Activated CD4-positive, alpha-beta T cell treated with anti-CD3 and anti-CD28 coated beads, Interleukin-2, Interleukin-6, amounts not matched to agents 100 ng/mL and 50 ng/mL, durations not matched to agents 16 hours and 8 hours (primary cell): Measurements from ENCODE around the gene BFSP2.

Experiments used
- DNase-seq: peaks from one replicate; pipeline ENCODE4 v3.0.0-alpha.2; 2020

BFSP2 gene

GRCh38 chr3:133400006-133400515 lies at the start of gene BFSP2:
Gene BFSP2 (plus strand): TSS chr3:133400056. CDS start chr3:133400084, 28 bp downstream.
- DNase-seq, result no peak

GRCh38 chr3:133354721-133355120 lies 45.1 kb upstream of the BFSP2 start:
- DNase-seq, result no peak

GRCh38 chr3:133360476-133360875 lies 39.4 kb upstream of the BFSP2 start:
- no peak for DNase-seq

- no peak for DNase-seq
These were observed 38.8 kb upstream of the BFSP2 start for GRCh38 chr3:133361011-133361410.

- no peak for DNase-seq
These were observed 38.4 kb upstream of the BFSP2 start for GRCh38 chr3:133361435-133361834.

- no peak for DNase-seq
These were observed 37.3 kb upstream of the BFSP2 start for GRCh38 chr3:133362539-133362938.

GRCh38 chr3:133364704-133365103 lies 35.2 kb upstream of the BFSP2 start:
- DNase-seq, result no peak

GRCh38 chr3:133366921-133367320 lies 32.9 kb upstream of the BFSP2 start:
- DNase-seq, result no peak

GRCh38 chr3:133367403-133367802 lies 32.5 kb upstream of the BFSP2 start:
- no peak for DNase-seq

- DNase-seq, result no peak
These were observed 31.9 kb upstream of the BFSP2 start for GRCh38 chr3:133367956-133368355.

- DNase-seq, result no peak
These were observed 31.3 kb upstream of the BFSP2 start for GRCh38 chr3:133368371-133369067.

GRCh38 chr3:133369068-133369440 lies 30.8 kb upstream of the BFSP2 start:
- no peak for DNase-seq

GRCh38 chr3:133371181-133371580 lies 28.7 kb upstream of the BFSP2 start:
- DNase-seq, result no peak

- no peak for DNase-seq
These were observed 28.2 kb upstream of the BFSP2 start for GRCh38 chr3:133371676-133372075.

- no peak for DNase-seq
These were observed 25.0 kb upstream of the BFSP2 start for GRCh38 chr3:133374708-133375402.

- no peak for DNase-seq
These were observed 24.5 kb upstream of the BFSP2 start for GRCh38 chr3:133375403-133375745.

- no peak for DNase-seq
These were observed 23.0 kb upstream of the BFSP2 start for GRCh38 chr3:133376810-133377209.

- DNase-seq, result peak; percentile 14
These were observed 22.5 kb upstream of the BFSP2 start for GRCh38 chr3:133377396-133377795.

- DNase-seq, result no peak
These were observed 19.9 kb upstream of the BFSP2 start for GRCh38 chr3:133379926-133380325.

GRCh38 chr3:133380481-133381225 lies 19.2 kb upstream of the BFSP2 start:
- DNase-seq, result no peak

- no peak for DNase-seq
These were observed 18.3 kb upstream of the BFSP2 start for GRCh38 chr3:133381346-133382109.

GRCh38 chr3:133383175-133383574 lies 16.7 kb upstream of the BFSP2 start:
- DNase-seq, result no peak

- no peak for DNase-seq
These were observed 16.1 kb upstream of the BFSP2 start for GRCh38 chr3:133383741-133384140.
